ENCODE data around the gene IVL.

IVL gene

GRCh38 chr1:152907686-152908601 lies at the start of gene IVL:
Gene IVL, plus strand, starts transcription at chr1:152908546. Its CDS starts 1,252 bp downstream, at chr1:152909798.
- DNase-seq = no peak

- no peak for DNase-seq
Measured at GRCh38 chr1:152859696-152860095, 48.6 kb upstream of the IVL start, which contains the start of gene LCE7A. Gene LCE7A, plus strand, starts transcription at chr1:152859996. Its CDS starts 702 bp downstream, at chr1:152860698.

- DNase-seq = no peak
Measured at GRCh38 chr1:152860129-152860528, 48.2 kb upstream of the IVL start.

- DNase-seq = no peak
Measured at GRCh38 chr1:152861374-152861773, 47.0 kb upstream of the IVL start.

- no peak for DNase-seq
Measured at GRCh38 chr1:152864443-152864842, 43.9 kb upstream of the IVL start.

- no peak for DNase-seq
Measured at GRCh38 chr1:152866321-152866720, 42.0 kb upstream of the IVL start.

GRCh38 chr1:152869808-152870419 lies 38.4 kb upstream of the IVL start:
- peak in 3 of 6 experiments; percentile 14 to 46 (median 15) for DNase-seq

GRCh38 chr1:152870831-152871730 lies 37.3 kb upstream of the IVL start:
- no peak for DNase-seq

- DNase-seq = no peak
Measured at GRCh38 chr1:152871731-152872126, 36.6 kb upstream of the IVL start.

- no peak for DNase-seq
Measured at GRCh38 chr1:152873495-152873894, 34.9 kb upstream of the IVL start.

GRCh38 chr1:152876827-152877226 lies 31.5 kb upstream of the IVL start:
- no peak for DNase-seq

GRCh38 chr1:152878042-152878441 lies 30.3 kb upstream of the IVL start, which contains the start of gene SMCP:
Gene SMCP, plus strand, starts transcription at chr1:152878322. Its CDS starts 6,101 bp downstream, at chr1:152884423.
- DNase-seq = no peak

GRCh38 chr1:152879559-152880198 lies 28.7 kb upstream of the IVL start:
- no peak for DNase-seq

GRCh38 chr1:152880316-152880715 lies 28.0 kb upstream of the IVL start:
- no peak for DNase-seq

- DNase-seq = no peak
Measured at GRCh38 chr1:152880907-152881306, 27.4 kb upstream of the IVL start.

- DNase-seq = no peak
Measured at GRCh38 chr1:152884085-152884484, 24.3 kb upstream of the IVL start.

- DNase-seq = no peak
Measured at GRCh38 chr1:152884506-152884905, 23.8 kb upstream of the IVL start.

GRCh38 chr1:152884966-152885624 lies 23.3 kb upstream of the IVL start:
- no peak for DNase-seq

- DNase-seq = no peak
Measured at GRCh38 chr1:152886085-152886484, 22.3 kb upstream of the IVL start.

GRCh38 chr1:152886758-152887409 lies 21.5 kb upstream of the IVL start:
- DNase-seq = no peak

- no peak for DNase-seq
Measured at GRCh38 chr1:152888126-152888525, 20.2 kb upstream of the IVL start.
